NCI-H146 treated with DMSO at 0.1 percent for 48 hours (cell line): Measurements from ENCODE around the gene ZNF202.
"Not testable (repeated sequence)": the region's sequence is repeated elsewhere in the genome, so short reads cannot be mapped to it uniquely, and the experiment has no call there.

ENCODE experiments used
- DNase-seq: peaks from one replicate; lab custom pipeline; 2025; ENCODE audit not compliant: unreplicated experiment; lab: John Stamatoyannopoulos, UW

ZNF202 gene

GRCh38 chr11:123741159-123742030 lies at the start of gene ZNF202:
Gene ZNF202 (minus strand): TSS chr11:123741660. CDS start chr11:123730888, 10,772 bp downstream.
- DNase-seq: peak; percentile 63

DNA sequence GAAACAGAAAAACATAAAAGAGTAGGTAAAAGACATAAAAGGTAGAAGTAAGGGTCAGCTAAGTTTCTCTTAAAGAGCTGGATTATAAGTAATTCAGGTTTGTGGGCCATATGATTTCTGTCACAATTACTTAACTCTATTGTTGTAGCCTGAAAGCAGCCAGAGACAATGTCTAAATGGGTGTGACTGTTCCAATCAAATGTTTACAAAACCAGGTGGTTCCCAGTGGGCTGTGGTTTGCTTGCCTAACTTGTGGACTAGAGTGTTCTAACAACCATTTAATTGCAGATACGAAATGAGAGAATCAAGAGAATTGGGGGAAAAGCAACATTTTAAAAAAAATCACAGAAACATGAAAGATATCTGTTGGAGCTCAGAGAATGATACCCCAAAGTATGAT lies 42.1 kb upstream of the ZNF202 start:
- DNase-seq: no peak

DNA sequence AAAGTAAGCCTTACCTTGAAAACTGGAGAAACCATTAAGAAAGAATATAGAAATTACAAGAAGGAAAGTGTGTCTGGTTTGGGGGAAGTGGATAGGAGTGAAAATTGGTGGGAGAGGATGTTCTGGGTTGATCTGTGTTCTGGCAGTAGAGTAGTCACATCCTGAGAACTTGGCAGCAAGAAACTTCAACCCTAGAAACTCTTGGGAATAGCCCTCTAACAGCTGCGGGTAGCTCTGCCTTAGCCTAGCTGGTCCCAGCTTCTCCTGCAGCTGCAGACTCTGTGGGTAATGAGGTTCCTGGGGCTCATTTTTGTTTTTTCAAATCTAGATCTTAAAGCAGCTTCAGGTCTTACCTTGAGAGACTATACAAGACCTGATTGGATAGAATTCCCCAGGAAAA lies 37.1 kb upstream of the ZNF202 start:
- DNase-seq: no peak

DNA sequence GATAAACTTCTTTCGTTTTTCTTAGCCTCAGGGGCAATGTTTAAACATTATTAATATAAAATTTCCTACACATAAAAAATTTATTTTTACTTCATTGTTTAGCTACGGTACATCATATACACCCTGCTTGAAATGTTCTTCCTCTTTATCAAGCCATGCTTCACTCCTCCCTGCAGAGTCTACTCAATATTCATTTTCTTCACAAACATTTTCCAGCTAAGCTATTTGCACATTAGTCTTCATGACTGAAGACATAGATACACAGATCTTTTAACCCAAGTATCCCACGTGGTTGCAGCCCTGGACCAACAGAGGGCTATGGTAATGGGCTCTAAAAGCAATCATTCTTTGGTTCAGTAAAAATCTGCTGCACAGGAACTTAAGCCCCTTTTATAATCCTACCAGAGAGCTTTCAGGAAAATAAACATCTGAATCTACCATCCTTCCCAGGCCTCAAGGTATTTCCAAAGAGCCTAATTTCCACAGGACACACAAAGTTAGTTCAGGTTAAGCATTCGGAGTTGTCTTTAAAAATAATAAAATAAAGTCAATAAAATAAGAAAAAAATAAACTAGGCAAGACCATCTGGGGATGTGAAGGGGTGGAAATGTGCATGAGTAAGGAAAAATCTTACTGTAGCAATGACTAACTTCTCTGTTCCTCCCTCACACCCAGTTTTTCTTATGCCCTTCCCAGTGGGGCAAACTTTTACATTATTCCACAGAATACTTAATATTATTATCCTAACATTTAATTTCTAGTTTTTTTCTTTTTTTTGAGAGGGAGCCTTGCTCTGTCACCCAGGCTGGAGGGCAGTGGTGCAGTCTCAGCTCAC lies 34.5 kb upstream of the ZNF202 start:
- DNase-seq: no peak

DNA sequence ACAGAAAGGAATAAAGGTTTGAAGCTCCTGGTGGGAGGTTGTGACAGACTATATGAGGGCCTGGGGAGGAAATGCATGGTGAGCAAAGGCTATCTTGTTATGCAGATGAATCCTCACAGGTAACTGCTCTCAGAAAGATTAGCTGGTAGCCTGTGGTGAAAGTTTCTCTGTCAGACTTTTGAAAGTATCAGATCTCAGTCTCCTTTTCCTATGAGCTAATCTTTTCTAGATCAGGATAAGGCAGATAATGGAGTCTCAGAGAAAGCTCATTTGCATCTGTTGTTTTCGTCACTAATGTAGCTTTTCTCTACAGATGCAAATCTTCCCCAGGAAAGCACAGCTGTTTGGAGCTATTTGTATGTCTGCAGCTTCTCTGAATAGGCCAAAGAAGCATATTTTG lies 33.8 kb upstream of the ZNF202 start:
- no peak for DNase-seq

GRCh38 chr11:123773959-123774358 lies 32.5 kb upstream of the ZNF202 start:
- DNase-seq: no peak

- no peak for DNase-seq
These were observed 31.6 kb upstream of the ZNF202 start for GRCh38 chr11:123773026-123773425.

DNA sequence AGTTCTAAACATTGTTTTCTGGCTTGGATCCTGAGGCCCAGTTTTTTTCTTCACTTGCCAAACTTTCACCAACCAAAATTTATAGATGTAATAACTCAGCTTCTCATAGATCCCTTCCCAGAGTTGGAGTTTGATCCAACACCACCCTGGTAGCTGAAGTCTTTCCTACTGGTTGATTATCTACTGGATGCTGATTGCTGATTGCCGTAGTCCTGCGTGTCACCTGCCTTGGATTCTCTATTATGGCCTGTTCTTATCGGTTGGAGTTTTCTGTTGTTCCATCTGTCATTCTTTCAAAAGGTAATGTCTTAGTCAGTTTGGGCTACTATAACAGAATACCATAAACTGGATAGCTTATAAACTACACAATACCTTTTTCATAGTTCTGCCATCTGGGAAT lies 30.2 kb upstream of the ZNF202 start:
- DNase-seq: no peak

DNA sequence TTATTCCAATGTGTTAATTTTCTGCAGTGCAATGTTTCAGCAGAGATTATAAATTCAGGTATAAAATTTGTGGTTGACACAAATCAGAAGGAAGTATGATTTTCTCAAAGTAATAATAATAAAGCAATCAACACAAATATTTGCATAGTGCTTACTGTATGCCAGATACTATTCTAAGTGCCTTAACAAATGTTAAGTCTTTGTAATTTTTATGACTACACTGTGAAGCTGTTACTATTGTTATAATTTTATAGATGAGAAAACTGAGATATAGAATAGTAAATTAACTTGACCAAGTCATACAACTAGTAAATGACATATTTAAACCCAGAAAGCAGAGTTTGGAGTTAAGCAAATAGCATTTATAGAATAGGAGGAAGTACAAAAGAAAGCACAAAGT lies 29.3 kb upstream of the ZNF202 start:
- no peak for DNase-seq

- DNase-seq: no peak
These were observed 24.1 kb upstream of the ZNF202 start for GRCh38 chr11:123765601-123766000.

DNA sequence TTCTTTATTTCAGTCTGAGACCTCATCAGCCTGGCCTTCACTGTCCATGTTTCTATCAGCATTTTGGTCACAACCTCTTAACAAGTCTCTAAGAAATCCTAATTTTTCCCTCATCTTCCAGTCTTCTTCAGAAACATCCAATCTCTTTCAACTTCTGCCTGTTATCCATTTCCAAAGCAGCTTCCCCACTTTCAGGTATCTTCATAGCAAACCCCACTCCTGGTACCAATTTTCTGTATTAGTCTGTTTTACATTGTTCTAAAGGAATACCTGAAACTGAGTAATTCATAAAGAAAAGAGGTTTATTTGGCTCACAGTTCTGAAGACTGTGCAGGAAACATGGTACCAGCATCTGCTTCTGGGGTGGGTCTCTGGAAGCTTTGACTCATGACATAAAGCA lies 21.0 kb upstream of the ZNF202 start:
- no peak for DNase-seq

DNA sequence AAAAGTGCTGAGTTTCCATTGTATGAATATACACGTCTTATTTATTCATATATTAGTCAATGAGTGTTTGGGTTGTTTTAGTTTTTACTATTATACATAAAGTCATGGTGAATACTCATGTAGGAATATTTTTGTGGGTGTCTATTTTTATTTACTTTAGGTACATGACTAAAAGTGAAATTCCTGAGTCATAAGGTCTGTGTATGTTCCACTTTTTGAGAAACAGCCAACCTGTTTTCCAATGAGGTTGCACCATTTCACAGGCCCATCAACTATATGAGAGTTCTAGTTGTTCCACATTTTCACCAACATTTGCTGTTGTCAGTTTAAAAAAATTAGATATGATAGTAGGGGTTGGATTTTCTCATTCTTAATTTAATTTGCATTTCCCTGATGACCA lies 19.4 kb upstream of the ZNF202 start:
- no peak for DNase-seq

DNA sequence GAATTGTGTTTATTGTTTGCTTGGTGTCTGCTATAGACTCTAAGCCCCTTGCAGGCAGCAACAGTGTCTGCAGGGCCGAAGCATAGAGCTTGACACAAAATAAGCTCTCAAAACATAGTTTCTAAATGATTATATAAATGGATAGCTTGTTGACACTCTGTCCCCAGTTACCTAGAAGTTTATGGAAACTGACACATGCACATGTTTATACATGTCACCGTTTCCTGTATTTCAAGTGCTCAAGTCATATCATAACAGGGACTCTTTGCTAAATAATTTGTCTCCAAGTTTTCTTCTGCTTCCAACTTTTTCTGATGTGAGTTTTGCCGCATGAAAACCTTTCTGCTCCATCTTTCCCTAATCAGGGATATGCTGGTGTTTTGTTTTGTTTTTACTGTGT lies 16.5 kb upstream of the ZNF202 start:
- DNase-seq: no peak

DNA sequence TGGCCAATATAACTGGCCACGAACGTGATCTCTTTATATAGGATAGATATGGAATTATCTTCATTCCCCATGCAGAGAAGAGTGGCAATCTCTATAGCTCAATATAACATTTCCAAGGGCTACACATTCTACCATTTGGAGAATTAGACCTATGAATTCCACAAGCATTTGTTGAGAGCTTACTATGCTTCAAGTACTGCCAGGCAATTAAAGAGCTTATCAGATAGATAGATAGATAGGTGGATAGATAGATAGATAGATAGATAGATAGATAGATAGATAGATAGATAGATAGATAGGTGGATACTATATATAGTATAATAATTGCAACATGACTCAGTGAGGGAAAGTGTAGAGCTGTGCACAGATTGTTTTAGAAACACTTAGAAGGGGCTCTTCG lies 14.4 kb upstream of the ZNF202 start:
- DNase-seq: no peak

- DNase-seq: no peak
These were observed 13.9 kb upstream of the ZNF202 start for GRCh38 chr11:123755344-123755743.

GRCh38 chr11:123754101-123754568 lies 12.7 kb upstream of the ZNF202 start, which contains the start of gene OR6X1:
Gene OR6X1 (minus strand): TSS chr11:123754518. CDS start chr11:123754518, 0 bp downstream.
- no peak for DNase-seq

DNA sequence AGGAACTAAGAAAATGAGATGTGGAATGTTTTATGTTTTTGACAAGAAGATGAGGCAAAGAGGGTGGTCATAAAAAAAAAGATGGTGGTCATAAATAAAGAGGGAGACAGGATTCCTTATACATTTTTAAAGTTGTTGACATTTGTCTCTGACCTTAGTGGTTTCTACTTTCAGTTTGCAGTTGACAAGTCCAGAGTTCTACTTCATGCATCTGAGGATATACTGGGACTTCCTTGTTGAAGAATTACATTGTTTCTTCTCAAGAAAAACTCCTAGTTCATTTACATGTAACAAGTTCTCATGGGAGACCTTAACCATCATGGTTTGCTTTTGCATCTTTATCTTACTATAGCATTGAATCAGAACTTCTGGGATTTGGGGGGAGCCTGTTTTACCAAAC lies 11.7 kb upstream of the ZNF202 start:
- no peak for DNase-seq

DNA sequence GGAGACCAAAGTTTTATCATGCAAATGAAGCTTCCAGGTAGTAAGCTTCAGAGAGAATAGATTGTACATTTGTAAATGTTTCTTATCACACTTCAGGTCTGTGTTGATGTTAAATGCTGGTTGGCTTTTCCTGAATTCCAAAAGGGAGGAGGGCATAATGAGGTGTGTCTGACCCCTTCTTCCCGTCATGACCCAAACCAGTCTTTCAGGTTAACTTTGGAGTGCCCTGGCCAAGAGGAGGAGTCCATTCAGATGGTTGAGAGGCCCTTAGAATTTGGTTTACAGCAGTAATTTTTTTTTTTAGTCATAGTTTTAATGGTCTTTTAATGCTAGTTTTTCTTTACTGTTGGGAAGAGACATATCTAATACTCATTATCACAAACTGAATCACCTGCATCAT lies 10.3 kb upstream of the ZNF202 start:
- no peak for DNase-seq

GRCh38 chr11:123748349-123748748 lies 6.9 kb upstream of the ZNF202 start:
- DNase-seq: not testable (repeated sequence)

DNA sequence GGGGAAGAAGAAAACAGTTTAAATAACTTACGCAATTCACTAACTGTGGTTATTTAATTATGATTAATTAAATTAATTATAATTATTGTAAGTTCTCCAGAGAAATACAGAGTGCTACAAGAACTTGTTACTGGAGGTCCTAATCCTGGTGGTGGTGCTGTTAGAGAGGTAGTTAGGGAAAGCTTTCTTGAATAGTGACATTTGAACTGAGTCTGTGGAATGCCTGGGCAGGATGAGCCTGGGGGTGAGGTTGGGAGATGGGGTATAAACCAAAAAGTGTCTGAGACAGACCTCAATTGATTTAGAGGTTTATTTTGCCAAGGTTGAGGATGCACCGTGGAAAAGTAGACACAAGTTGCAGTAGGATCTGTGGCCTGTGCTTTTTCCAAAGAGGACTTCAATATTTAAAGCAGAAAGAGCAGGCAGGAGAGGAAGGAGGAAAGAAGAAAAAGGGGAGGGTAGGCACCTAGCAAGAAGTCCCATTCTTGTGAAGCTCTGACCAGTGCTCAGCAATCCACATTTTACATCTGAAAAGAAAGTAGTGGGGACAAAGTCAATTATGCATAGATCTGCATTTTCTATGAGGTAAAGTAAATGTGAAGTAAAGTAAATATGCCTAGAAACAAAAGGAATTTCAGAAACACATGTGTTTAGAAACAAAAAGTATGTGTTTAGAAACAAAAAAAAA lies 4.4 kb upstream of the ZNF202 start:
- DNase-seq: no peak

GRCh38 chr11:123742724-123743120 lies 1.3 kb upstream of the ZNF202 start:
- no peak for DNase-seq
